Loucy (cell line): ENCODE data around the gene LITAFD.

ENCODE experiments used
- H2AFZ ChIP-seq: fragments of 200-600 bp; sonication (generic); 2 replicates; pipeline ENCODE4 v1.6.0; 2016; ENCODE audit warnings: antibody characterized with exemption, mild to moderate bottlenecking, low read length, moderate library complexity
- H3F3A ChIP-seq: fragments of 200-600 bp; 2 replicates; pipeline ENCODE4 v1.6.0; 2016; ENCODE audit warnings: antibody characterized with exemption, low read depth, mild to moderate bottlenecking
- H3K27me3 ChIP-seq: fragments of 200-600 bp; sonication (generic); 2 replicates; pipeline ENCODE4 v1.6.1; 2014; ENCODE audit warnings: low read length, mild to moderate bottlenecking; ENCODE audit not compliant: insufficient read depth, poor library complexity, severe bottlenecking
- H3K36me3 ChIP-seq: fragments of 200-600 bp; sonication (generic); 2 replicates; pipeline ENCODE4 v1.6.1; 2016; ENCODE audit warnings: low read length; ENCODE audit not compliant: insufficient read depth
- H3K4me1 ChIP-seq: fragments of 200-600 bp; sonication (generic); 2 replicates; pipeline ENCODE4 v1.5.1; 2014; ENCODE audit warnings: low read length, mild to moderate bottlenecking; ENCODE audit not compliant: insufficient read depth, poor library complexity, severe bottlenecking
- H3K4me2 ChIP-seq: fragments of 200-600 bp; sonication (generic); 2 replicates; pipeline ENCODE4 v1.6.0; 2014; ENCODE audit warnings: antibody characterized with exemption, low read length, low read depth, mild to moderate bottlenecking; ENCODE audit not compliant: poor library complexity, severe bottlenecking
- H3K4me3 ChIP-seq: fragments of 200-600 bp; sonication (generic); 2 replicates; pipeline ENCODE4 v1.5.1; 2014; ENCODE audit warnings: low read length, mild to moderate bottlenecking, mixed read lengths; ENCODE audit not compliant: poor library complexity, severe bottlenecking
- H3K79me2 ChIP-seq: fragments of 200-600 bp; sonication (generic); 2 replicates; pipeline ENCODE4 v1.6.1; 2014; ENCODE audit warnings: low read length; ENCODE audit not compliant: insufficient read depth
- H3K9ac ChIP-seq: fragments of 200-600 bp; sonication (generic); 2 replicates; pipeline ENCODE4 v1.6.0; 2014; ENCODE audit warnings: mild to moderate bottlenecking, low read depth, low read length, moderate library complexity; ENCODE audit not compliant: poor library complexity, severe bottlenecking
- H3K9me2 ChIP-seq: fragments of 200-600 bp; sonication (generic); replicated peaks from 2 replicates; pipeline ENCODE4 v1.6.1; 2016; ENCODE audit warnings: low read depth, low read length, mixed read lengths
- H3K9me3 ChIP-seq: fragments of 200-600 bp; sonication (generic); 2 replicates; pipeline ENCODE4 v1.6.1; 2014; ENCODE audit warnings: mild to moderate bottlenecking, antibody characterized with exemption, low read length, low read depth; ENCODE audit not compliant: insufficient read depth
- H4K20me1 ChIP-seq: fragments of 200-600 bp; sonication (generic); 2 replicates; pipeline ENCODE4 v1.6.0; 2014; ENCODE audit warnings: antibody characterized with exemption, low read length, mild to moderate bottlenecking; ENCODE audit not compliant: insufficient read depth, poor library complexity, severe bottlenecking
- EZH2phosphoT487 ChIP-seq: fragments of 200-600 bp; IDR thresholded peaks from 2 replicates; pipeline ENCODE4 v1.6.1; 2018; ENCODE audit warnings: antibody characterized with exemption, mild to moderate bottlenecking, moderate library complexity, borderline replicate concordance
- TF ChIP-seq, protein P1 (sequence below): fragments of 200-600 bp; sonication (generic); conservative IDR thresholded peaks from 2 replicates; pipeline ENCODE4 v1.5.1; 2014; ENCODE audit warnings: mild to moderate bottlenecking, antibody characterized with exemption, low read length

The LITAFD gene

DNA sequence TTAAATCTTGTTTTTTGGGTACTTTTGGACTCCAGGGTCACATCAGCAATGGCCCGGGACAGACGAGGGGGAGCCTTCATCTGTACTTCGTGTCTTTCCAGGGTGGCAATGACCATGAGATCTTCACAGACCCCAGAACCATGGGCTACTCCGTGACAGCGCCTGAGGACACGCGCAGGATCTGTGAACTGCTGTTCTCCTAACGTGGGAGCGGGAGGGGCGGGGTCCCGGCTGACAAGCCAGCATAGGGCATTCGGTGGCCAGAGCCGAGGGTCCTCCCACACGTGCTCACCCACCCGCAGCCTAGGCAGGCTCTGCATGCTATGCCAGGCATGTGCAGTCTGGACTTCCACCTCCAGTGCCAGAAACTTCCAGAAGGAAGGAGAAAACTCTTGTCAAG is 34.5 kb upstream of the LITAFD start:
- H3K9me3 ChIP-seq: no peaks in the 10 kb centered on the region
- H3K4me3 ChIP-seq: no peak overlapping the region
- H3K9ac ChIP-seq: no peak overlapping the region
- no peak for TF ChIP-seq EZH2phosphoT487
- TF ChIP-seq, protein P1, sequence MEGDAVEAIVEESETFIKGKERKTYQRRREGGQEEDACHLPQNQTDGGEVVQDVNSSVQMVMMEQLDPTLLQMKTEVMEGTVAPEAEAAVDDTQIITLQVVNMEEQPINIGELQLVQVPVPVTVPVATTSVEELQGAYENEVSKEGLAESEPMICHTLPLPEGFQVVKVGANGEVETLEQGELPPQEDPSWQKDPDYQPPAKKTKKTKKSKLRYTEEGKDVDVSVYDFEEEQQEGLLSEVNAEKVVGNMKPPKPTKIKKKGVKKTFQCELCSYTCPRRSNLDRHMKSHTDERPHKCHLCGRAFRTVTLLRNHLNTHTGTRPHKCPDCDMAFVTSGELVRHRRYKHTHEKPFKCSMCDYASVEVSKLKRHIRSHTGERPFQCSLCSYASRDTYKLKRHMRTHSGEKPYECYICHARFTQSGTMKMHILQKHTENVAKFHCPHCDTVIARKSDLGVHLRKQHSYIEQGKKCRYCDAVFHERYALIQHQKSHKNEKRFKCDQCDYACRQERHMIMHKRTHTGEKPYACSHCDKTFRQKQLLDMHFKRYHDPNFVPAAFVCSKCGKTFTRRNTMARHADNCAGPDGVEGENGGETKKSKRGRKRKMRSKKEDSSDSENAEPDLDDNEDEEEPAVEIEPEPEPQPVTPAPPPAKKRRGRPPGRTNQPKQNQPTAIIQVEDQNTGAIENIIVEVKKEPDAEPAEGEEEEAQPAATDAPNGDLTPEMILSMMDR: no peak
- H2AFZ ChIP-seq: no peak overlapping the region
- no peak overlapping the region for H3K4me2 ChIP-seq
- H3F3A ChIP-seq: no peaks in the 10 kb centered on the region
- peaks cover 27% of the 10 kb centered on the region; the same call in 1 of the 2 replicates for H3K36me3 ChIP-seq
- H3K27me3 ChIP-seq: no peaks in the 10 kb centered on the region
- H3K9me2 ChIP-seq: no peaks in the 10 kb centered on the region
- H3K4me1 ChIP-seq: no peaks in the 10 kb centered on the region
- no peaks in the 10 kb centered on the region for H4K20me1 ChIP-seq
- no peaks in the 10 kb centered on the region for H3K79me2 ChIP-seq

DNA sequence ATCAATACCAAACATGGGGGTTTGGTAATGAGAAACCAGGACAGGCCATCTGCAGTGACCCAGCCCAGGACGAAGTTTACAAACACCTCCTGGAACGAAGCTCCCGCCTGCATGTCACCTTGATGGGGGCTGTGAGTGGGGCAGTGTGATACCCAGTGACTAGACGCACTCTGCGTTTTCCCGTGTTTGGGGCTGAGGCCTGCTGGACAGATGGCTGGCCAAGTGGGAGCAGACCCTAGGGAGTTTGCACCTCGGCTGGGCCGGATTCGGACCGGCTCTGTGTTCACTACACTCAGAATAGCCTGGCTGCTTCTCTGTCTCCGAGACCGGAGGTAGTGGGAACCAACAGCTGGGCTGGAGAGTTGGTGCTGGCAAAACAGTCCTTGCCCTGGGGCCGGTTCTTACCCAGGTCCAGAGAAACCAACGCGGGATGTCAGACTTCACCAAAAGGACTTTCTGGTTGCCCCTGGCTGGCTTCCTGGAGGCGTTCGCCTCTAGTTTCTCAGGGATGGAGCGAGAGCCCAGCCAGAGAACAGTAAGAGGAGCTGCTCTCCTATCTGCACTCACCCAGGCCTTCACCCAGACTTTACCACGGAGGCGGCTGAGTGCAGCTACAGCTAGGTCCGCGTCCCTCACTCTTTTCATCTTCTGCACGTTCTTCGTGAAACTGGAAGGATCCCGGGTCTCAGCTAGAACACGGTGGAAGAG is 33.8 kb upstream of the LITAFD start:
- Histone ChIP-seq H3K36me3 (peaks cover 34% of the 10 kb centered on the region; the same call in 1 of the 2 replicates), H3K4me3 (no peak overlapping the region), H3K27me3 (no peaks in the 10 kb centered on the region), H3K79me2 (no peaks in the 10 kb centered on the region), H3K4me1 (no peaks in the 10 kb centered on the region), H2AFZ (no peak overlapping the region), H3K4me2 (no peak overlapping the region), H4K20me1 (no peaks in the 10 kb centered on the region), H3K9ac (no peak overlapping the region), H3K9me2 (no peaks in the 10 kb centered on the region), H3F3A (no peaks in the 10 kb centered on the region), H3K9me3 (no peaks in the 10 kb centered on the region)
- TF ChIP-seq, protein P1: no peak
- TF ChIP-seq EZH2phosphoT487: no peak

DNA sequence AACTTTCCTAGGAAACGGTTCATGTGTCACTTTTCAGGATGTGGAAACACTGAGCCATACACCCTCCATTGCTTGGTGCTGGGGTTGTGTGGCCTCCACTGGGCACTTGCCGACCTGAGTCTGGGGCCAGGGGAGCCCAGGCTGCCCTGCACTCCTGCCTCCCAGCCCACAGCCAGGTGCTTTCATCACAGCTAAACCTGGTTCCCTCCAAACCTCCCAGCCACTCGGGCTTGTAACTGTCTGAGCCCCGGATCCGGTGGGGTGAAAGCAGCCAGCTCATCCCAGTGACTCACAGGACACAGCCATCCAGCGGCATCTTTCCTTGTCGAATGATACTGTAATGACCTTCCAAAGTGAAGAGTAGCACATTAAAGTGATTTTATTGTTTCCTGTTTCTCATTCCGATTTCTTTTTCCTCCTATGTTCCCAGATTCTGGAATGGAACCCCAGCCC is 33.2 kb upstream of the LITAFD start:
- Histone ChIP-seq H3K9me2 (no peaks in the 10 kb centered on the region), H4K20me1 (no peaks in the 10 kb centered on the region), H3K79me2 (no peaks in the 10 kb centered on the region), H3K4me3 (no peak overlapping the region), H3K27me3 (no peaks in the 10 kb centered on the region), H3K9ac (no peak overlapping the region), H3F3A (no peaks in the 10 kb centered on the region), H3K9me3 (no peaks in the 10 kb centered on the region), H3K36me3 (peaks cover 36% of the 10 kb centered on the region; the same call in 1 of the 2 replicates), H3K4me2 (no peak overlapping the region), H2AFZ (no peak overlapping the region), H3K4me1 (no peaks in the 10 kb centered on the region)
- TF ChIP-seq, protein P1: no peak
